Ramos (cell line): ENCODE data around the gene HYAL2.

ENCODE experiments used
- in situ Hi-C: fragments of 300-500 bp; cut with MboI; formaldehyde crosslinking; loops from one replicate; pipeline ENCODE4 v1.14.3; 2022; ENCODE audit warnings: low sequenced_read_pairs; ENCODE audit not compliant: unreplicated experiment

Gene HYAL2

DNA sequence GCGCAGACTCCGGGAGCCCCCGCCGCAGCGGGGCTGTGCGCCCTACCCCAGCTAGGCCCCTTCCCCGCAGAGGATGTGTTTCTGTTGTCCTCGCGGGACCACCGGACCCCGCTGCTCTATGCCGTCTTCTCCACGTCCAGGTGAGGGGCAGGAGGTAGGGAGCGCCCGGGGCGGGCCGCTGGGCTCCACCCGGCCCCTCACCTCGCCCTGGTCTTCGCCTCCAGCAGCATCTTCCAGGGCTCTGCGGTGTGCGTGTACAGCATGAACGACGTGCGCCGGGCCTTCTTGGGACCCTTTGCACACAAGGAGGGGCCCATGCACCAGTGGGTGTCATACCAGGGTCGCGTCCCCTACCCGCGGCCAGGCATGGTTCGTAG is 48.9 kb downstream of the HYAL2 start:
- in situ Hi-C loops, result loop anchor here (5.0 kb wide), 1 partner anchor 81 kb away; the partner anchor contains the start of gene GNAT1

DNA sequence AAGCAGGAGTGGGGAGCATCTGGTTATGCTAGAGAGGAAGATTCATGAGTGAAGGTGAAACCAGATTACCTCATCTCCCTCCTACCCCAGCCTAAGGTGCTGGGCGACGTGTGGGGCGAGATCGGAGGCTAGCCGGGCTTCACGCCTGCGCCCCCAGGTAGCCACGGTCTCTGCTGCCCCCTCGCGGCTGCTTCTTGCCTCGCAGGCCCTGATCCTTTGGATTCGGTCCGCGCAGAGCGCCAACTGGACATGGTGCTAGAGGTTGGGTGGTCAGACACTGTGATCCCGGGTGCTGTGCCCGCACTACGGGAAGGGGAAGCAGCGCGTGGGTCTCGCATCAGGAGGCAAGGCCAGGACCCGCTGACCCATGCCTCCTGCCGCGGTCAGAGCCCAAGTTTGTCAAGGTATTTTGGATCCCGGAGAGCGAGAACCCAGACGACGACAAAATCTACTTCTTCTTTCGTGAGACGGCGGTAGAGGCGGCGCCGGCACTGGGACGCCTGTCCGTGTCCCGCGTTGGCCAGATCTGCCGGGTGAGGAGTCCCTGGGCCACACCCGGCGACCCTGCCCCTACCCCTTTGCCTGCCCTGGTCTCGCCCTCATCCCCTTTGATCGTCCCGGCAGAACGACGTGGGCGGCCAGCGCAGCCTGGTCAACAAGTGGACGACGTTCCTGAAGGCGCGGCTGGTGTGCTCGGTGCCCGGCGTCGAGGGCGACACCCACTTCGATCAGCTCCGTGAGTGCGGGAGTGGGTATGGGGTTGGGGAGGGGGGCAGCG is 49.4 kb downstream of the HYAL2 start:
- in situ Hi-C loops, result loop anchor here (5.0 kb wide), 1 partner anchor 81 kb away; the partner anchor contains the start of gene GNAT1

DNA sequence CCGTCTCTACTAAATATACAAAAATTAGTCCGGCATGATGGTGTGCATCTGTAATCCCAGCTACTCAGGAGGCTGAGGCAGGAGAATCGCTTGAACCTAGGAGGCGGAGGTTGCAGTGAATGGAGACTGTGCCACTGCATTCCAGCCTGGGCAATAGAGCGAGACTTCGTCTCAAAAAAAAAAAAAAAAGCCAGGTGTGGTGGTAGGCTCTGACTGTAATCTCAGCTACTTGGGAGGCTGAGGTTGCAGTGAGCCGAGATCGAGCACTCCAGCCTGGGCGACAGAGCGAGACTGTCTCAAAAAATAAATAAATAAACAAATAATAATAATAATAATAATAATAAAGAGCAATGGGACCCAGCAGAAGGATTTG is 50.0 kb downstream of the HYAL2 start:
- in situ Hi-C loops, result loop anchor here (5.0 kb wide), 1 partner anchor 80 kb away; the partner anchor contains the start of gene GNAT1

DNA sequence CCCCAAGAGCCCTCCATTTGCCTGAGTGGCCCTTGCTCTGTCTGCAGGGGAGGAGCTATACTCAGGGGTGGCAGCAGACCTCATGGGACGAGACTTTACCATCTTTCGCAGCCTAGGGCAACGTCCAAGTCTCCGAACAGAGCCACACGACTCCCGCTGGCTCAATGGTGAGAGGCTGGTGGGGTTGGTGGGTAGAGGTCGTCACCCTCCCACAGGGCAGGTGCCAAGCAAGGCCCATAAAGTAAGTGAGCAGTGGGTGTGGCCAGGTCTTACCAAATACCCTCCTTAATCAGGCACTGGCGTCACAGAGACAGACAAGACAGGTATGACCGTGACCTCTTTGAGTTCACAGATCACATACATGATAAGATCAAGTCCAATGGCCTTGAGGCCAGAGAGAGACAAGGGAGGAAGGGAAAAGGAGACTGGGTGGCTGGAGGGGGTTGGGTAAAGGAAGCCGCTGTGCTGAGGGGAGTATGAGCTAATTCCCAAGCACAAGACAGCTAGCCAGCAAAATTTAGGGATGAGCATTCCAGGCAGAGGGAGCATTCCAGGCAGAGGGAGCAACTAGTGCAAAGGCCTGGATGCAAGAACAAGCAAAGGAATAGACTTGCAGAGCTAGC is 51.1 kb downstream of the HYAL2 start:
- in situ Hi-C loops, result loop anchor here (5.0 kb wide), 1 partner anchor 79 kb away; the partner anchor contains the start of gene GNAT1

DNA sequence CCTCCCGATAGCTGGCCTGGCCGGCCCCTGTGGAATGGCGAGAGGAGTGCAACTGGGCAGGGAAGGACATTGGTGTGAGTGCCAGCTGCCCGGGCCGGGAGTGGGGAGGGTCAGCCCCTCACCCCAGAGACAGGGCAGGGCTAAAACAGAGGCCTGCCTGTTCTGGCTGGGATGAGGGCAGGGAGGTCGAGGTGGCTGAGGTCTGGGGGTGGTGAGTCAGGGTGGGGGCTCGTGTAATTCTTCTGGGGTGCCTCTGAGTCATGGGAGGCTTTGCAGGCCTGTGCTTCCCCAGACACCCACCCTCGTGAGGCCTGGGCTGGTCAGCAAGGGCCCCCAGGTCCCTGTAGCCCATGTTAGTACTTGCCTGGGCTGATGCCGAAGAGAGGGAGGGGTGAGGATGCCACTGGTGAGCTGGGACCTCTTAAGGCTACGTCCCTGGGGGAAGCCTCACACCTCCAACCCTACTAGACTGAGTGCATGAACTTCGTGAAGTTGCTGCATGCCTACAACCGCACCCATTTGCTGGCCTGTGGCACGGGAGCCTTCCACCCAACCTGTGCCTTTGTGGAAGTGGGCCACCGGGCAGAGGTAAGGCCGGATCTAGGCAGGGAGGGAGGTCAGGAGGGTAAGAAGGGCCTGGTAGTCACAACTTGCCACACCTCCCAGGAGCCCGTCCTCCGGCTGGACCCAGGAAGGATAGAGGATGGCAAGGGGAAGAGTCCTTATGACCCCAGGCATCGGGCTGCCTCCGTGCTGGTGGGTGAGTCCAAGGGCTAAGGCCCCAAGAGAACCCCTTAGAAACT is 51.9 kb downstream of the HYAL2 start:
- in situ Hi-C loops, result loop anchor here (5.0 kb wide), 1 partner anchor 78 kb away; the partner anchor contains the start of gene GNAT1

DNA sequence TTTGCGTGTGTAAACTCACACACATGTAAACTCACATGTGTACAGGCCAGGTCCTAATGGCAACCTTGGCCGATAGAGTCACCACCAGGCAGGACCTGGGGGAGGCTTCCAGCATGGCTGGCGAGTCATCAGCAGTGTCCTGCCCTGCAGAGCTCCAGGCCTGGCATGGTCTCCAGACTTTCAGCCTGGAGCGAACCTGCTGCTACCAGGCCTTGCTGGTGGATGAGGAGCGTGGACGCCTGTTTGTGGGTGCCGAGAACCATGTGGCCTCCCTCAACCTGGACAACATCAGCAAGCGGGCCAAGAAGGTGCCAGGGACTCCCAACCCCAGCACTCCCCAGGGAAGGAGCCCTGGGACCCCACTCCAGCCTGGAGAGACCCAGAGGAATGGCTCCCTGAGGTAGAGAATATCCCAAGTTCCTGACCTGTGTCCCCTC is 52.5 kb downstream of the HYAL2 start:
- in situ Hi-C loops, result loop anchor here (5.0 kb wide), 1 partner anchor 78 kb away; the partner anchor contains the start of gene GNAT1

DNA sequence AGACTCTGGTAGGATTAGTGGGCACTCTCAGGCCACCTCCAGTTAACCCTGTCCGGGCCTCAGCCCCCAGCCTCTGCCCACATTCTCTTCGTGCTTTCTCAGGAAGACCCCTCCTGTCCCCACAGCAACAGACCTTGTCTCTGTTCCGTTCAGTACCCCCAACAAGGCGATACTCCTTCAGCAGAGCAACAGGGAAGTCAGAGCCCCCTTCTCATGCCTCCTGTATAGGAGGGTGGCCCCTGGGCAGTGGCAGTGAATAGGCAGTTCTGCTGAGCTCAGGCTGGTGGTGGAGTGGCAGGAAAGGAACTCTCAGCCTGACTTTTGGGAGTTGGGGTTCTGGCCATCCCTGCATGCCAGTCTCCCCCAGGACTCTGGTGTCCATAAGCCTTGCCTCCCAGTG is 53.1 kb downstream of the HYAL2 start:
- in situ Hi-C loops, result no loop called here

DNA sequence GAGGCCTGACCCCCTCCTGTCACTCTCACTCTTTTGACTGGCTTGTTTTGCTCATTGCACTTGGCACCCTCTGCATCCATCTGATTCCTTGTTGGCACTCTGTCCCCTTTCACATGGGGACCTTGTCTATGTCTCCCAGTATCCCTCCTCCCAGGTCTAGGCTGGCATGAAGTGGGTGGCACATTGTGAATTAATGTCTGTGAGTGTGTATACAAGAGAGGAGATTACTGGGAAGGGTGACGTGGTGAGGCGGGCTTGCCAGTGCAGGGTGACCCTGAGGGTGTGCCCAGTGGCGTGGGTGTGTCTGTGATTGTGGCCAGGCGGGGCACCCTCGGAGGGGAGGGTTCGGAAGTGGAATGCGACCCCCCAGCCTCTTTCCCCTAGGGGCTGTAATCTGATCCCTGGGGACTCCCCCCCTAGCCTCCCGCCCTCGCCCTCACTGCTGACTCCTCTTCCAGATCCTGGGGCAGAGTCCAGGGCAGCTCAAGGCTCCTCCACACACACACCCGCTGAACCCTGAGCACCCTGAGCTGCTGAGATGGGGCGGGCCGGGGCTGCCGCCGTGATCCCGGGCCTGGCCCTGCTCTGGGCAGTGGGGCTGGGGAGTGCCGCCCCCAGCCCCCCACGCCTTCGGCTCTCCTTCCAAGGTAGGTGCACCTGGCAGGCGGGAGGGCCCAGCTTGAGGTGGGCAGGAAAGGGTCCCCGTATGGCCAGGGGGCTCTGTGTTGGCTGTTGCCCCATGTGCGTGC is 53.7 kb downstream of the HYAL2 start, which contains the start of gene SEMA3B:
Gene SEMA3B (plus strand): TSS at position 445 of the 749 bp plus-strand sequence. CDS start 94 bp downstream, at position 539.
- in situ Hi-C loops, result no loop called here

DNA sequence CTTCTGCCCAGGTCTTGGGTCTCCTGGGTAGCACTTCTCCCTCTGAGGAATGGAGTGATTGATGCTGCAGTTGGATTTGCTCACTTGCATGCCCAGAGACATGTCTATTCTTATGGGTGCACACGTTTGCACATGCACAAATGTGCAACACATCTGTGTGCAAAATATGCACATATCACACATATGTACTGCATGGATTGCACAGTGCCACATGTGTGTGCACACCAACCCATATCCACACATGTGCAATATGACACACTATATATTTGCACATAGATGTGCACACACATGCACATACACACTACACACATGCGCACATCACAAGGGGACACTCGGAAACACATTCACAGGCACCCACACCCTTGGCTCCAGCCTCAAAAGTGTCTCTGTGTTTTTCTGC is 54.3 kb downstream of the HYAL2 start:
- in situ Hi-C loops, result no loop called here
